ENCODE measurements around the gene CPA1. TPM values are rescaled to one million over a fixed set of nuclear protein-coding genes. Genes with fewer than 3 reads are reported as not detected.

The CPA1 gene
- not detected for total RNA-seq

GRCh38 chr7:130379921-130380860 lies at the start of gene CPA1:
TSS of gene CPA1 (plus strand) at chr7:130380494. CDS start at chr7:130380521, 27 bp downstream.
- WGBS, 2 donors, result 40 to 48% methylated on average over 6 to 8 of the region's 20 CpGs
- H3K9me3 ChIP-seq, result peaks cover 0 to 13% (median 0%) of the 10 kb centered on the region in 3 donors
- no peaks in the 10 kb centered on the region for H3K27me3 ChIP-seq
- H3K36me3 ChIP-seq, result no peaks in the 10 kb centered on the region
- H3K4me1 ChIP-seq, result peaks cover 0 to 16% (median 0%) of the 10 kb centered on the region in 3 donors
- intact Hi-C loops (cut with DNase I), result no loop called here
- no peak for TF ChIP-seq POLR2A (IDR thresholded peaks at IDR 0.05)
- TF ChIP-seq, protein P1, sequence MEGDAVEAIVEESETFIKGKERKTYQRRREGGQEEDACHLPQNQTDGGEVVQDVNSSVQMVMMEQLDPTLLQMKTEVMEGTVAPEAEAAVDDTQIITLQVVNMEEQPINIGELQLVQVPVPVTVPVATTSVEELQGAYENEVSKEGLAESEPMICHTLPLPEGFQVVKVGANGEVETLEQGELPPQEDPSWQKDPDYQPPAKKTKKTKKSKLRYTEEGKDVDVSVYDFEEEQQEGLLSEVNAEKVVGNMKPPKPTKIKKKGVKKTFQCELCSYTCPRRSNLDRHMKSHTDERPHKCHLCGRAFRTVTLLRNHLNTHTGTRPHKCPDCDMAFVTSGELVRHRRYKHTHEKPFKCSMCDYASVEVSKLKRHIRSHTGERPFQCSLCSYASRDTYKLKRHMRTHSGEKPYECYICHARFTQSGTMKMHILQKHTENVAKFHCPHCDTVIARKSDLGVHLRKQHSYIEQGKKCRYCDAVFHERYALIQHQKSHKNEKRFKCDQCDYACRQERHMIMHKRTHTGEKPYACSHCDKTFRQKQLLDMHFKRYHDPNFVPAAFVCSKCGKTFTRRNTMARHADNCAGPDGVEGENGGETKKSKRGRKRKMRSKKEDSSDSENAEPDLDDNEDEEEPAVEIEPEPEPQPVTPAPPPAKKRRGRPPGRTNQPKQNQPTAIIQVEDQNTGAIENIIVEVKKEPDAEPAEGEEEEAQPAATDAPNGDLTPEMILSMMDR (IDR thresholded peaks at IDR 0.05), result no peak
- H3K4me3 ChIP-seq, result no peak within 1 kb of the TSS
- DNase-seq, result no peak
- no peak within 1 kb of the TSS for H3K27ac ChIP-seq

GRCh38 chr7:130332259-130333053 lies 47.8 kb upstream of the CPA1 start:
- intact Hi-C loops (cut with DNase I), result no loop called here
- H3K36me3 ChIP-seq, result no peaks in the 10 kb centered on the region
- H3K27me3 ChIP-seq, result no peaks in the 10 kb centered on the region
- H3K9me3 ChIP-seq, result no peaks in the 10 kb centered on the region
- TF ChIP-seq, protein P1 (IDR thresholded peaks at IDR 0.05), result no peak
- no peak for TF ChIP-seq POLR2A (IDR thresholded peaks at IDR 0.05)
- no peak for DNase-seq
- no peaks in the 10 kb centered on the region for H3K4me1 ChIP-seq
- no peak overlapping the region for H3K4me3 ChIP-seq
- 87 to 96% methylated on average over 4 of the region's 4 CpGs for WGBS, 2 donors
- H3K27ac ChIP-seq, result no peak overlapping the region

- no peaks in the 10 kb centered on the region for H3K36me3 ChIP-seq
- DNase-seq, result no peak
- H3K9me3 ChIP-seq, result no peaks in the 10 kb centered on the region
- no peaks in the 10 kb centered on the region for H3K4me1 ChIP-seq
- no peak overlapping the region for H3K27ac ChIP-seq
- TF ChIP-seq POLR2A (IDR thresholded peaks at IDR 0.05), result no peak
- TF ChIP-seq, protein P1 (IDR thresholded peaks at IDR 0.05), result no peak
- intact Hi-C loops (cut with DNase I), result no loop called here
- no peaks in the 10 kb centered on the region for H3K27me3 ChIP-seq
- WGBS, 2 donors, result 54 to 88% methylated on average over 2 of the region's 2 CpGs
- no peak overlapping the region for H3K4me3 ChIP-seq
These were observed 46.5 kb upstream of the CPA1 start for GRCh38 chr7:130333832-130334231.

- H3K27me3 ChIP-seq, result no peaks in the 10 kb centered on the region
- TF ChIP-seq, protein P1 (IDR thresholded peaks at IDR 0.05), result no peak
- TF ChIP-seq POLR2A (IDR thresholded peaks at IDR 0.05), result no peak
- H3K4me1 ChIP-seq, result no peaks in the 10 kb centered on the region
- no peak overlapping the region for H3K4me3 ChIP-seq
- no peaks in the 10 kb centered on the region for H3K36me3 ChIP-seq
- intact Hi-C loops (cut with DNase I), result no loop called here
- no peaks in the 10 kb centered on the region for H3K9me3 ChIP-seq
- H3K27ac ChIP-seq, result no peak overlapping the region
- DNase-seq, result no peak
- WGBS, 2 donors, result 30 to 51% methylated on average over 6 of the region's 6 CpGs
These were observed 46.0 kb upstream of the CPA1 start for GRCh38 chr7:130334274-130334673.

All from esophagus squamous epithelium (tissue), 5 donors.